ENCODE data around the gene OR5L2.
"Not testable (repeated sequence)": the region's sequence is repeated elsewhere in the genome, so short reads cannot be mapped to it uniquely, and the experiment has no call there.

Gene OR5L2

GRCh38 chr11:55826919-55827318 is at the start of gene OR5L2:
Gene OR5L2, plus strand, starts transcription at chr11:55827219. Its CDS starts 0 bp downstream, at chr11:55827219.
- DNase-seq, result no peak

GRCh38 chr11:55791606-55792005 is 35.4 kb upstream of the OR5L2 start:
- DNase-seq, result no peak

- DNase-seq, result no peak
Measured at GRCh38 chr11:55793321-55793720, 33.7 kb upstream of the OR5L2 start.

GRCh38 chr11:55795256-55795655 is 31.8 kb upstream of the OR5L2 start, which contains the start of gene OR5D14:
Gene OR5D14, plus strand, starts transcription at chr11:55795556. Its CDS starts 0 bp downstream, at chr11:55795556.
- no peak for DNase-seq

GRCh38 chr11:55806248-55806647 is 20.8 kb upstream of the OR5L2 start:
- DNase-seq, result no peak

GRCh38 chr11:55811067-55811466 is 16.0 kb upstream of the OR5L2 start, which contains the start of gene OR5L1:
Gene OR5L1, plus strand, starts transcription at chr11:55811367. Its CDS starts 100 bp downstream, at chr11:55811467.
- no peak for DNase-seq

GRCh38 chr11:55819330-55819729 is 7.7 kb upstream of the OR5L2 start, which contains the start of gene OR5D18:
Gene OR5D18, plus strand, starts transcription at chr11:55819630. Its CDS starts 0 bp downstream, at chr11:55819630.
- no peak for DNase-seq

- DNase-seq, result no peak
Measured at GRCh38 chr11:55838452-55838851, 11.4 kb downstream of the OR5L2 start, which contains the start of gene OR5D16. Gene OR5D16, plus strand, starts transcription at chr11:55838752. Its CDS starts 0 bp downstream, at chr11:55838752.

GRCh38 chr11:55847453-55847852 is 20.4 kb downstream of the OR5L2 start:
- DNase-seq, result no peak

- no peak for DNase-seq
Measured at GRCh38 chr11:55849037-55849436, 22.0 kb downstream of the OR5L2 start.

GRCh38 chr11:55852141-55852540 is 25.1 kb downstream of the OR5L2 start:
- no peak for DNase-seq

- DNase-seq, result no peak
Measured at GRCh38 chr11:55854704-55855103, 27.7 kb downstream of the OR5L2 start.

GRCh38 chr11:55867354-55867753 is 40.3 kb downstream of the OR5L2 start:
- DNase-seq, result not testable (repeated sequence)

GRCh38 chr11:55872731-55873130 is 45.7 kb downstream of the OR5L2 start:
- DNase-seq, result not testable (repeated sequence)

- not testable (repeated sequence) for DNase-seq
Measured at GRCh38 chr11:55873146-55873545, 46.1 kb downstream of the OR5L2 start.
